SKM-1 (cell line): Measurements from ENCODE around the gene CARD8.

Experiments
- DNase-seq: peaks from one replicate; lab custom pipeline; 2025; ENCODE audit not compliant: unreplicated experiment; lab: John Stamatoyannopoulos, UW

Gene CARD8

GRCh38 chr19:48216933-48217332, 38.8 kb downstream of the CARD8 start:
- DNase-seq = no peak

DNA sequence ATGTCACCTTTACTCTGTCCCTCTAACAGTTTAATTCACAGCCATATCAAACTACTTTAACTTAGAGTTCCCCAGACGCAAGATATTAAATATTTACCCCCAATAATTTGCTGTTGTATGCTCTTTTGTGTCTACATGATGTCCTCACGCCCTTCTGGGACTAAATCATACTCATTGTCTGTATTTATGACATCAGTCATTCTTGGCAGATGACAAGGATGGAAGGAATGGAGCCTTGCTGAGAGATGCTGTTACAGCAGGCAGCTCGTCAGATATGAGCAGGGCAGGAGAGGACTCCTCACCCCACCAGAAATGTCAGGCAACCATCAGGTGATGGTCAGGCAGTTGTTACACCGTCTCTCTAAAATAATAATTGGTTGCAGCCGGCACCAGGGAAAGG, 41.8 kb downstream of the CARD8 start:
- no peak for DNase-seq

DNA sequence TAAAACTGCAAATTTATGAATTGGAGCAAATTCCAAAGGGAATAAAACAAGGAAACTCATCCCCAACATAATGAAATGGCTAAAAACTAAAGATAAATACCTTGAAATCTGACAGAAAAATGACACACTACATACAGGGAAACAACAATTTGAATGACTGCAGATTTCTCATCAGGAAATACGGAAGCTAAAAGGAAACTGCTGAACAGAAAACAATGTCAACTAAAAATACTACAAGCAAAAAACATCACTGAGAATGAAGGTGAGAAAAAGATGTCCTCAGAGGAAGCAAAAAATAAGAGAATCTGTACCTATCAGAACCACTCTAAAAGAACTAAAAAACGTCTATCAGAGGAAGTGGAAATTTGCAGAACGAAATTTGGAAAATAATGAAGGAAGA, 45.7 kb downstream of the CARD8 start:
- no peak for DNase-seq

GRCh38 chr19:48206397-48207093, 49.2 kb downstream of the CARD8 start:
- DNase-seq = no peak

DNA sequence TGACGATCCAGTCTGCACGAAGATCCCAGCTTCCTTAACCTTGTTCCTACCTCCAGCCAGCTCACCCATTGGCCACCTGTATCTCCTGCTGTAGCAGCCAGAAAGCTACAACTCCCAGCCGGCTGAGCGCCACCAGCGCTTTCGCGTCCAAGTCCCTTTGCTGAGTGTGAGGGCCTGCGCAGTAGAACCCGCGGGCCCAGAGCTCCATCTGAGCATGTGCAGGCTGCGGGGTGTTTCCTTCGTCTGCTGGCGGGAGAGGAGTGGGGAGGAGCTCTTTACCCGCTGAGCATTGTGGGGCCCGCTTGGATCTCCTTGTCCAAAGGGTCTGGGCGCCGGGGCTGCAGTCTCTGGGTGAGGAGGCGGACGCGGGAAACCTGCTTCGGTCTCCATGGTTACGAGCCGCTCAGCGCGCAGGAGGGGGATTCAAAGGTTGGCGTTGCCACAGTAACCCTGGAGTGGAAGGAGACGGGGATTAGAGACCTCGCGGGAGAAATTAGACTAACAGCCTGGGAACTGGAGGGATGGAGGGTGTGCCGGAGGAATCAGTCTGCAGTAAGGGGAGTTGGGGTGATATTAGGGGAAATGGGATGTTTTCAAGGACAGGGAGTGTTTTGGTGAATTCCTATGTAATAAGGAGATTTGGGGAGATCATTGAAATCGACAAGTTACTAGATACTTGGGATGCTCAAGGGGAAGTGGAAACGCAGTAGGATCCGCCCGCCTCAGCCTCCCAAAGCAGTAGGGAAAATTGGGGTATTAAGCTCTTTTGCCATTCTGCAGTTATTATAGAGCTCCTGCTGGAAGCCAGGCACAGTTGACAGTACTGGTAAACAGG, 51.7 kb downstream of the CARD8 start:
- peak; percentile 73 for DNase-seq

DNA sequence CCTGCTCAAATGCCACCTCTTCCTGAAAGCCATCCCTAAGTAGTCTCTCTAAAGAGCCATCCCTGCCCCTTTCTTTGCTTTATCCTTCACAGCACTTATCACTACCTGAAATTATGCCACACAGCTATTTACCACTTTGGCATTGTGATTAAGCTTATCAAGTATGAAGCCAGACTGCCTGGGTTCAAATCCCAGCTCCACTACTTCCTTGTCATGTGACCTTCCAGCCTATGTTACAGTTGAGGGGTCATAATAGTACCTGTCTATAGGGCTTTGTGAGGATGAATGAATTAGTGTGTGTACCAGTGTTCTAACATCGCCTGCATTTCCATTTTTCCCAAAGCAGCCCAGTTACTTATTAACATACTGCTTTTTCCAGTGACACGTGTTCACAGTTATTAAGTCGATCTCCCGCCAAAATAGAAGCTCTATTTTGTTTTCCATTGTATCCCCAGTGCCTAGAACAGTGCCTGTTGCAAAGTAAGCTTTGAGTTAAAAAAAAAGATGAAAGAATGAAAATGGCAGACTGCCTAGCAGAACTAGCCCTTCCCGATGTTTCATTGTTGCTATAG, 52.4 kb downstream of the CARD8 start:
- DNase-seq = no peak

DNA sequence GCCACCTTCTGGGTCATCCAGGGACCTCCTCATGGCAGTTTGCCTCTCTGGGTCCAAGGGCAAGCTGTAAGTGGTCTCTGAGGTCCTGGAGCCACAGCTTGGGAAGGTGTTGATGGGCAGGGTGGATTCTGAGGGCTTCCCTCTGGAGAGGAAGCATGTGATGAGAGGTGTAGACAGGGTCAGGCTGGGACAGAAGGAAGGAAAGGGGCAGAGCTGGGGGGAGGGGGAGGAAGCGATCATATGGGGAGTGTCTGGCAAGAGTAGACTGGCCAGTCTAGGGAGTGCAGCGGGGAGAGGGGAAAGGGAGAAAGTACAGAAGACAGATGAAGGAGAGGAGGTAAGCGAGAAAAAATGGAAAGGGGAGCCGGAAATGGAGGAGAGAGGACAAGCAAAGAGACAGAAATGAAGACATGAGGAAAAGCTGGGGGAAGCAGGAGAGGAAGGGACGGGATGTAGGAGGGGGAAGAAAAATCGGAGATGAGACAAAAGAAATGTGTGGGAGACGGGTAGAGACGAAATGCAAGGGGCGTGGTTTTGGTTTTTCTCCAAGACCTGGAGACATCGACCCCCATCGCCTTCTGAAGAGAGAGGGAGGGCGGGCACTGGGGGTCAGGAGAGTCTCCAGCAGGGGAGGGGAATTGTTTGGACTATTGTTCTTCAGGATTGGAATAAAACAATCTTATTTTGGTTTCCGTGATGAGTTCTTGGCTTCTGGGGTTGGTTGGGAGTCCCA, 58.6 kb downstream of the CARD8 start:
- DNase-seq = no peak

DNA sequence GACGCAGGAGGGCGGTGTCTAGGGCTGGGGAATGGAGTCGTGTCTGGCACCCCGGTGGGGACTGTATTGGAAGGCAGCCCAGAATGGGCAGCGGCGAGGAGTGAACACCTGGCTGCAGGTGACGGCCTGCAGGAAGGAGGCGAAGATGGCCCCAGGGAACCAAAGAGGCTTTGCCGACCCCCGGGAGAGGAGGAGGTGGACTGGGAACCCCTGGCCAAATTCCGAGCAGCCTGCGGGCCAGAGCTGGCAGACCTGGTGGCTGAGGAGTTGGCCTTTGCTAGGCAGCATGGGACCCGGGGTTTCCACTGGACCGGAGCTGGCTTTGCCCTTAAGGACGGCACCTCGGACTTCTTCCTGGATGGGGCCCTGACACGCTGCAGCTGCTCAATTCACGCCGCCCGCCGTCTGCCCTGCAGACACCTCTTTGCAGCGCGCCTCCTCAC, 59.4 kb downstream of the CARD8 start:
- DNase-seq = no peak

DNA sequence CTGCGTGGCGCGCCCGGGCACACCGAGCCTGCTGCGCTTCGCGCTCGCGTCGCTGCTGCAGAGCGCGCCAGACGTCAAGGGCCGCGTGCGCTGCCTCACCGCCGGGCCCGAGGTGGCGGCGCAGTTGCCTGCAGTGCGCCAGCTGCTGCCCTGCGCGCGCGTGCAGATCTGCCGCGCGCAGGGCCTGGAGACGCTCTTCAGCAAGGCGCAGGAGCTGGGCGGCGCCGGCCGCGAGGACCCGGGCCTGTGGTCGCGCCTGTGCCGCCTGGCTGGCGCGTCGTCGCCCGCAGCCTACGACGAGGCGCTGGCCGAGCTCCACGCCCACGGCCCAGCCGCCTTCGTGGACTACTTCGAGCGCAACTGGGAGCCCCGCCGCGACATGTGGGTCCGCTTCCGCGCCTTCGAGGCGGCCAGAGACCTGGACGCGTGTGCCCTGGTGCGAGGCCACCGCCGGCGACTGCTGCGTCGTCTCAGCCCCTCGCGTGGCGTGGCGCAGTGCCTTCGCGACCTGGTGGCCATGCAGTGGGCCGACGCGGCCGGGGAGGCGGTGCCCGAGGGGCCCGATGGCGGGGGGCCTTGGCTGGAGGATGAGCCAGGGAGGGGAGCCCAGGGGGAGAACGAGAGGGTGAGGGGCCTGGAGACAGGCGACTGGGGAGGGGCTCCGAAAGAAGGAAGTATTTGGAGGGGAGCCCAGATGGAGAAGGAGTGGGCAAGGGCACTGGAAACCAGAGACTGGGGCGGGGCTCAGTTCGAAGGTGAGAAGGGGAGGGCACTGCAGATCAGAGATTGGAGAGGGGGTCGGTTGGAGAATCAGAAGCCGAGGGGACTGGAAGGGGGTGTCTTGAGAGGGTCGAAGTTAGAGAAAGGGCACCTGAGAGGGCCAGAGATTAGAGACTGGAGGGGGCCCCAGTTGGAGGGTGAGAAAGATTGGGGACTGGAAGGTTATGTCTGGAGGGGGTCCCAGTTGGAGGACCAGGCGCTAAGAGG, 60.6 kb downstream of the CARD8 start:
- no peak for DNase-seq

GRCh38 chr19:48194041-48194843, 61.5 kb downstream of the CARD8 start:
- DNase-seq = no peak

GRCh38 chr19:48192750-48193149, 63.0 kb downstream of the CARD8 start:
- DNase-seq = no peak

DNA sequence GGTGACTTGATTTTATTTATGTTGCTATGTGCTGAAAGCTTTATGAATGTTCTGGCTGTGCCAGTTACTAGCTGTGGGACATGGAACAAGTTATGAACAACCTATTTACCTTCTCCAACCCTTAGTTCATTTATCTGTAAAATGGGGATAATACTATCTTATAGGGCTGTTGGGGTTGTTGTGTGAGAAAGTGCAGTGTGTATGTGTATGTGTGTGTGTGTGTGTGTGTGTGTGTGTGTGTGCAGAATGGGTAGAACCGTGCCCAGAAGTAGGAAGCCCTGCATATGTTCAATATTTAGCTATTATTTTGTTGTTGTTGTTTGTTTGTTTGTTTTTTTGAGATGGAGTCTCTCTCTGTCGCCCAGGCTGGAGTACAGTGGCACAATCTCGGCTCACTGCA, 64.8 kb downstream of the CARD8 start:
- no peak for DNase-seq

DNA sequence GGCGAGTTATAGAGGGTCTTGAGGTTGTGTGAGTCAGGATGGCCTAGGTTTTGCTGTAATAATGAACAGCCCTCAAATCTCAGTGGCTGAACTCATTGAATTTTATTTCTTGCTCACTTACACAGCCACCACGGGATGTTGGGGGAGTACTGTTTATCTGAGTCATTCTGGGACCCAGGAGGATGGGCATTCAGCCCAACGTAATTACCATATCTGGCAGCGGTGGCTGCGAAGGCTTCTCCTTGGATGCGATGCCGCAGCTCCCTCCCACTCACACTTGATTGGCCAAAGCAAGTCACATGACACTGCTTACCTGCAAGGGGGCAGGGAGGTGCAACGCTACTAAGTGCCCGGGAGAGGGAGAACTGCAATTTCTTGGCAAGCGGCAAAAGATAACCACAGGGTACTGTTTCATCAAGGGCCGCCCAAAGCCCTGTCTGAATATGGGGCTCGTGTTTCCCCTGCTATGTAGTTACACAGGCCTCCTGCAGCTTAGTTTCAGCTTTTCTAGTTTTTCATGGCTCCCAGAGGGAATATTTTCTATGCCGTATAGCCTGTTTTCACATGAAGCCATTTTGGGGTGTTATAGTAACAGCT, 65.3 kb downstream of the CARD8 start:
- DNase-seq = no peak

GRCh38 chr19:48186541-48186991, 69.1 kb downstream of the CARD8 start:
- no peak for DNase-seq

- no peak for DNase-seq
These were observed 69.7 kb downstream of the CARD8 start for GRCh38 chr19:48186015-48186414.

DNA sequence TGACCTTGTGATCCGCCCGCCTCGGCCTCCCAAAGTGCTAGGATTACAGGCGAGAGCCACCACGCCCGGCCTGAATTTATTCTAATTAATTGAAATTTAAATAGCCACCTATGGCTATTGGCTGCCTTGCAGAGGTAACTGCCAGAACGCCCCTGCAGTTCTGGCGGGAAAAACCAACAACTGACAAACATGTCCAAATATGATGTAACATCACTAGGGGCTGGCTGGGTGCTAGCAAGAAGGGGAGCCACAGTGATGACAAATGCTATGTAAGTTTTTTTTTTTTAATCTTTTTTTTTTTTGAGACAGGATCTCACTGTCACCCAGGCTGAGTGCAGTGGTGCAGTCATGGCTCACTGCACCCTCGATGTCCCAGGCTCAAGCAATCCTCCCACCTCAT, 72.4 kb downstream of the CARD8 start:
- DNase-seq = no peak

GRCh38 chr19:48182434-48182833, 73.3 kb downstream of the CARD8 start:
- DNase-seq = no peak

DNA sequence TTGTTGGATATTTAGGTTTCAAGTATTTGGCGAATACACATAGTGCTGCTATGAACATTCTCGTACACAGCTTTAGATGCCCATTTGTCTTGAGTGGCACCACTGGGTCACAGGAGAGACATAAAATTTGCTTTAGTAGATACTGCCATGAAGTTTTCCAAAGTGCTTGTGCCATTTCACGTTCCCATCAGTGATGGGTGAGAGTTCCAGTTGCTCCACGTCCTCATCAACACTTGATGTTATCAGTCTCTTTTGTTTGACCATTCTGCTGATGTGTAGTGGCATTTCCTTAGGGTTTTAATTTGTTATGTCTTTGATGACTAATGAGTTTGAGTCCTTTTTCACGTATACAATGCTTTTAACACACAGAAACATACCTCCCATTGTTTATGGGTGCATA, 74.2 kb downstream of the CARD8 start:
- DNase-seq = no peak

DNA sequence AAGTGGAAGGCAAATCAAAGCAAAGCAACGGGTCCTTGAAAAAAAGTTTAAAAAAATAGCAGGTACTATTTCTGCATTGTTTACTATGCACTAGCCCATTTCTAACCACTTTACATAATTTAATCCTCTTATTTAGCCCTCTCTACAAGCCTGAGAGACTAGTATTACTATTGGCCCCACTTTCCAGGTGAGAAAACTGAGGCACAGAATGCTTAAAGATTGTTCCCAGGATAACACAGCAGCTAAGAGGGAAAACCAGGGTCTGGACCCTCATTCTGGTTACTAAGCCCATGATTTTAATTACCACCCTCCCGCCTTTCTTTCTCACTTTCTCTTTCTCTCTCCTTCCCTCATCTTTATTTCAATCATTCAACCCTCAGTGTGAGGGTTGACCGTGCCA, 79.5 kb downstream of the CARD8 start:
- DNase-seq = no peak
